Lung (tissue), 12 donors: Measurements from ENCODE around the gene RAB24. TPM values are rescaled to one million over a fixed set of nuclear protein-coding genes. Genes with fewer than 3 reads are reported as not detected.

Experiments
- ATAC-seq: fragments of 200-7000 bp; cut with Tn5 transposase; one replicate; pipeline ENCODE4 v1.9.1; 2020; ENCODE audit warnings: moderate number of reproducible peaks; ENCODE audit not compliant: insufficient read depth, low FRiP score
- DNase-seq, 3 donors: peaks; one replicate each; pipeline ENCODE4 v3.0.0-alpha.2; 2013 to 2017
- H3K27ac ChIP-seq, 2 donors: one replicate each; pipeline ENCODE4 v1.5.1; 2013; ENCODE audit warnings: mild to moderate bottlenecking in 2 of 2, moderate library complexity in 2 of 2, control low read depth in 1 of 2, inconsistent platforms in 1 of 2, low read depth in 1 of 2, low read length in 1 of 2
- H3K27me3 ChIP-seq, 3 donors: one replicate each; pipeline ENCODE4 v1.5.1; 2013; ENCODE audit warnings: low read length in 2 of 3; ENCODE audit not compliant: control insufficient read depth in 3 of 3, insufficient read depth in 3 of 3
- H3K36me3 ChIP-seq, 4 donors: one replicate each; pipeline ENCODE4 v1.5.1; 2013; ENCODE audit warnings: low read length in 4 of 4, mild to moderate bottlenecking in 1 of 4, moderate library complexity in 1 of 4; ENCODE audit not compliant: control insufficient read depth in 4 of 4, insufficient read depth in 4 of 4
- H3K4me1 ChIP-seq, 5 donors: one replicate each; pipeline ENCODE4 v1.5.1; 2013; ENCODE audit warnings: low read length in 5 of 5, mild to moderate bottlenecking in 2 of 5, moderate library complexity in 1 of 5; ENCODE audit not compliant: control insufficient read depth in 5 of 5, insufficient read depth in 5 of 5
- H3K4me3 ChIP-seq: one replicate; pipeline ENCODE4 v1.5.1; 2013; ENCODE audit warnings: mild to moderate bottlenecking, control low read depth, moderate library complexity
- H3K9ac ChIP-seq, 2 donors: one replicate each; pipeline ENCODE4 v1.5.1; 2013; ENCODE audit warnings: low read length in 2 of 2, control low read depth in 1 of 2; ENCODE audit not compliant: insufficient read depth in 1 of 2
- H3K9me3 ChIP-seq, 4 donors: one replicate each; pipeline ENCODE4 v1.5.1; 2013; ENCODE audit warnings: low read length in 3 of 4, mild to moderate bottlenecking in 1 of 4, moderate library complexity in 1 of 4; ENCODE audit not compliant: control insufficient read depth in 4 of 4, insufficient read depth in 3 of 4
- WGBS, 2 donors: extraction: QIAGEN DNeasy Blood & Tissue Kit; methylation state at CpG; one replicate each; pipeline ENCODE4 v1.1.7; 2013; 5-methylcytosine and 5-hydroxymethylcytosine counted together
- polyA plus RNA-seq, 2 donors: library from polyadenylated mRNA; stranded (reverse); fragments of 200-250 nt; gene quantifications; one replicate each; pipeline ENCODE4 v1.2.1, GENCODE V29; 2013
- total RNA-seq, 2 donors: library from RNA; depleted of rRNA in 1 of 2; stranded (reverse); fragments of >200 nt in 1 of 2; gene quantifications; one replicate each; pipeline ENCODE4 v1.2.1, GENCODE V29; 2014 to 2021
- TF ChIP-seq, protein P1 (sequence below): IDR thresholded peaks from 2 replicates; pipeline ENCODE4 v1.5.1; 2012; ENCODE audit warnings: mild to moderate bottlenecking; ENCODE audit errors: control extremely low read depth, extremely low read depth
- donor health status: control.
- donor health status: control.
- donor health status: Bipolar disorder and iron deficiency.
- donor health status: healthy.
- donor health status: DM: yes; HTN: yes; CAD: no.

The RAB24 gene
- total and polyA plus RNA-seq, 4 donors: 25.9 to 76.6 (median 42.4) TPM

DNA sequence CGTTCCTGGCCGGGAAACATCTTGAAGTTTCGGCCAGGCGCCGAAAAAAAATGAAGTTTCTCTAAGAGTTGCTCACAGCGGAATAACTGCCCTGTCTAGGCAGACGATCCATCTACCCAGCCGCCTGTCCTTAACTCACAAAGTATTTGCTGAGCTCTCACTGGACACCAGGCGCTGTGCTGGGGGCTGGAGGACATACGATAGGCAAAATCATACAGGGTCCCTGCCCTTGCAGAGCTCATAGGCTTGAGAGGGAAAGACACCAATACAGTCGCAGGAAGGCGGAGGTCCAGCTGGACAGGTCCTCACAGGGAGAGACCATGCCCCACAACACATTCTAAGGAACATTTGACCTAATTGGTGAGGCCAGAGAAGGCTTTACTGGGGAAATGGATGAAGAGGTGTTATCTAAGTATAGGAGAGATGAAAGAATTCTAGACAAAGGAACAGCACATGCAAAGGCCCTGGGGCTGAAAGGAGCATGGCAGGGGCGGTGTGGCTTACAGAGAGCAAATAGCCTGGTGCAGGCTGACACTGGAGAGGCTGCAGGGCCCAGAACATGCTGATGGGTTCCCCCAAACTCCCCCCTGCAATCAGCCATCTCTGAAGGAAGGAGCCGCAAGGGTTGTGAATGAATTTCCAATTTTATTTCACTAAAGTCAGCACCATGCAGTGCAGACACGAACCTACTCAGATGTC is 10.2 kb upstream of the RAB24 start:
- Histone ChIP-seq H3K36me3 (peaks cover 0 to 4% (median 0%) of the 10 kb centered on the region in 4 donors), H3K9me3 (no peaks in the 10 kb centered on the region), H3K9ac (no peak overlapping the region), H3K27ac (no peak overlapping the region), H3K4me3 (no peak overlapping the region), H3K27me3 (no peaks in the 10 kb centered on the region), H3K4me1 (peaks cover 0 to 32% (median 12%) of the 10 kb centered on the region in 5 donors)
- 91 to 96% methylated on average over 15 of the region's 15 CpGs for WGBS, 2 donors
- DNase-seq (no peak), ATAC-seq (no peak)
- TF ChIP-seq, protein P1, sequence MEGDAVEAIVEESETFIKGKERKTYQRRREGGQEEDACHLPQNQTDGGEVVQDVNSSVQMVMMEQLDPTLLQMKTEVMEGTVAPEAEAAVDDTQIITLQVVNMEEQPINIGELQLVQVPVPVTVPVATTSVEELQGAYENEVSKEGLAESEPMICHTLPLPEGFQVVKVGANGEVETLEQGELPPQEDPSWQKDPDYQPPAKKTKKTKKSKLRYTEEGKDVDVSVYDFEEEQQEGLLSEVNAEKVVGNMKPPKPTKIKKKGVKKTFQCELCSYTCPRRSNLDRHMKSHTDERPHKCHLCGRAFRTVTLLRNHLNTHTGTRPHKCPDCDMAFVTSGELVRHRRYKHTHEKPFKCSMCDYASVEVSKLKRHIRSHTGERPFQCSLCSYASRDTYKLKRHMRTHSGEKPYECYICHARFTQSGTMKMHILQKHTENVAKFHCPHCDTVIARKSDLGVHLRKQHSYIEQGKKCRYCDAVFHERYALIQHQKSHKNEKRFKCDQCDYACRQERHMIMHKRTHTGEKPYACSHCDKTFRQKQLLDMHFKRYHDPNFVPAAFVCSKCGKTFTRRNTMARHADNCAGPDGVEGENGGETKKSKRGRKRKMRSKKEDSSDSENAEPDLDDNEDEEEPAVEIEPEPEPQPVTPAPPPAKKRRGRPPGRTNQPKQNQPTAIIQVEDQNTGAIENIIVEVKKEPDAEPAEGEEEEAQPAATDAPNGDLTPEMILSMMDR: no peak

DNA sequence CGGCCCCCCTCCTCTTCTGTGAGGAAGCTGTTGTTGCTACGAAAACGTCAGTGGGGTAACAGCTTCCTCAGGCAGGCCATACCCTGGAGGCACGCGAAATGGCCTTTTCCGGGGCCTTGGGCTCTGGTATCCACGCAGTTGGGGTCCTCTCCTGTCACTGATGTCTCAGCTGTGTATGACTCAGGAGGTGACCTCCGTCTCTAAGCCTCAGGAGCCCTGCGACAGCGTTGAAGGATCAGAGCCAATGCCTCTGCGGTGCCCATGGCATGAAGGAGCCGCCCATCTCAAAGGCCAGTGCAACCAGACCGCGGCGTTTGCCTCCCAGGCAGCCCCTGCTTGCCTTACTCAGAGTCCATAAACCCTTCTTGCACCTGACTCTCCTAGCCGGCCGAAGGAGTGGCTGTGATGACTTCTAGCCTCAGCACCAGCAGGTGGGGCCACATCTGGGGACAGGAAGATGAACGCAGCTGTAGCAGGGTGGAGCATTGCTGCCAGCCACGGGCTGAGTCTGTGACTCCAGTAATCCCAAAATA is 9.2 kb upstream of the RAB24 start:
- 2 to 12% methylated on average over 19 of the region's 19 CpGs for WGBS, 2 donors
- ATAC-seq: no peak
- H3K4me1 ChIP-seq: peaks cover 0 to 34% (median 12%) of the 10 kb centered on the region in 5 donors
- no peak overlapping the region for H3K27ac ChIP-seq
- peaks cover 0 to 4% (median 0%) of the 10 kb centered on the region in 4 donors for H3K36me3 ChIP-seq
- peak in 1 of 3 donors; percentile 42 for DNase-seq
- no peak overlapping the region for H3K4me3 ChIP-seq
- H3K9me3 ChIP-seq: no peaks in the 10 kb centered on the region
- TF ChIP-seq, protein P1: no peak
- no peak overlapping the region for H3K9ac ChIP-seq
- no peaks in the 10 kb centered on the region for H3K27me3 ChIP-seq

DNA sequence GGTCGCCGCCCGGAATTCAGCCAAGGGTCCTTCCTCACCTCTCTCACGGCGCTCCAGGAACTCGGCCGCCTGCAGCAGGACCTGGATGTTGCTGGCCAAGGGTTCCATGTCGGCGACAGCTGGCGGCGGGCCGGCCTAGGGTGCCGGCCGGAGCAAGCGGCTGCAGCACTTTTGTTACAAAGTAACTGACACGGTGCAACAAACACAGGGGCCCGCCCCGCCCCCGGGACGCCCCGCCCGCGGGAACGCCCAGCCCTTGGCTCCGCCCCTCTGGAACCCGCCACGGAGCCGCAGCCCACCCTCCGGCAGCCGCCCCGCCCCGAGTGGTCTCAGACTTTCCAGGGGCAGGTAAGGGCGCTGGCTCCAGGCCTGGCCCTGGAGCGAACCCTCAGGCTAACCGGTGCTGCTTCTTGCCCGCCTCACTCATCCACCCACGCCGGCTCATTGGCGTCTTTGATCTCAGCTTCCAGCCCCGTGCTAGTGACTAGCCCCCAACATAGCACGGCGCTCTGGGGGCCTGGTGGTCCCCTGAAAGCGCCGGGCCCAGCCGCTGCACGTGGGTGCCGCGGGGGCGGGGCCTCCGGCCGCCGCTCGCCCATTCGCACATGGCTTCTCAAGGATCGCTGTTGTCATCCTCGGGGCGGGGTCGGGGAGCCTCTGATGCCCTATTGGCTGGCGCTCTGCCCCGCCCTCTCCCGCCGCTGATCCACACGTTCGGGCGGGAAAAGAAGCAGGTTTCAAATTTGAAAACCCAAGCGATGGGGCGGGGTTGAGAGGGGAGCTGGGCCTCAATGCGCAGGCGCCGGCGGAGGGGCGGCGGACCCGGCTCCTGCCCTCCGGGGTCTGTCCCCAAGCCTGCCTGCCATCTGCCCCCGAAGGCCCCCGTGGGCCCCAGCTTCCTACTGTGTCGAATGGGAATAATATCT is 8.5 kb upstream of the RAB24 start, which contains the start of gene MXD3:
Gene MXD3, minus strand, starts transcription at position 176 of the 926 bp plus-strand sequence. Its CDS starts 68 bp downstream, at position 108.
- 0 to 1% methylated on average over 70 to 78 of the region's 78 CpGs for WGBS, 2 donors

More for the DNA sequence above, 8.5 kb upstream of the RAB24 start, which contains the start of gene MXD3:
- peaks cover 0 to 34% (median 12%) of the 10 kb centered on the region in 5 donors for H3K4me1 ChIP-seq
- peak within 1 kb of the TSS; percentile 48 for H3K4me3 ChIP-seq
- H3K27ac ChIP-seq: no peak within 1 kb of the TSS
- H3K27me3 ChIP-seq: no peaks in the 10 kb centered on the region
- peaks cover 0 to 4% (median 1%) of the 10 kb centered on the region in 4 donors for H3K36me3 ChIP-seq
- H3K9ac ChIP-seq: no peak within 1 kb of the TSS
- DNase-seq (peak; percentile 97), ATAC-seq (peak; percentile 90)
- TF ChIP-seq, protein P1: no peak
- no peaks in the 10 kb centered on the region for H3K9me3 ChIP-seq
